ENCODE results near the gene TAF4B.

DNA sequence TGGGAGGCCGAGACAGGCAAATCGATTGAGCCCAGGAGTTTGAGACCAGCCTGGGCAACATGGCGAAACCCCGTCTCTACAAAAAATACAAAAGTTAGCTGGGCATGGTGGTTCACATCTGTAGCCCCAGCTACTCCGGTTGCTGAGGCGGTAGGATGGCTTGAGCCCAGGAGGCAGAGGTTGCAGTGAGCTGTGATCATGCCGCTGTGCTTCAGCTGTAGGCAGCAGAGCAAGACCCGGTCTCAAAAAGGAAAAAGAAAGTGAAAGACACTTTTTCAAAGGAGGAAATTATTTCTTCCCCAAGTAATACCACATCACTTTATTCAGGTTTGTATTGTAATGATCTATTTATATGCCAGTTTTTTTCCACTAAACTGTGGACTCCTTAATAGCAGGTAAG is 35.7 kb upstream of the TAF4B start:
- TF ChIP-seq, protein P1, sequence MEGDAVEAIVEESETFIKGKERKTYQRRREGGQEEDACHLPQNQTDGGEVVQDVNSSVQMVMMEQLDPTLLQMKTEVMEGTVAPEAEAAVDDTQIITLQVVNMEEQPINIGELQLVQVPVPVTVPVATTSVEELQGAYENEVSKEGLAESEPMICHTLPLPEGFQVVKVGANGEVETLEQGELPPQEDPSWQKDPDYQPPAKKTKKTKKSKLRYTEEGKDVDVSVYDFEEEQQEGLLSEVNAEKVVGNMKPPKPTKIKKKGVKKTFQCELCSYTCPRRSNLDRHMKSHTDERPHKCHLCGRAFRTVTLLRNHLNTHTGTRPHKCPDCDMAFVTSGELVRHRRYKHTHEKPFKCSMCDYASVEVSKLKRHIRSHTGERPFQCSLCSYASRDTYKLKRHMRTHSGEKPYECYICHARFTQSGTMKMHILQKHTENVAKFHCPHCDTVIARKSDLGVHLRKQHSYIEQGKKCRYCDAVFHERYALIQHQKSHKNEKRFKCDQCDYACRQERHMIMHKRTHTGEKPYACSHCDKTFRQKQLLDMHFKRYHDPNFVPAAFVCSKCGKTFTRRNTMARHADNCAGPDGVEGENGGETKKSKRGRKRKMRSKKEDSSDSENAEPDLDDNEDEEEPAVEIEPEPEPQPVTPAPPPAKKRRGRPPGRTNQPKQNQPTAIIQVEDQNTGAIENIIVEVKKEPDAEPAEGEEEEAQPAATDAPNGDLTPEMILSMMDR (IDR thresholded peaks at IDR 0.05): no peak
- TF ChIP-seq POLR2A (IDR thresholded peaks at IDR 0.05): no peak
